B cell (primary cell): Measurements from ENCODE around the gene FAM151A.

ENCODE experiments used
- EZH2 ChIP-seq: IDR thresholded peaks from 2 replicates; pipeline ENCODE4 v1.6.1; 2012; ENCODE audit warnings: borderline replicate concordance, low read depth, mild to moderate bottlenecking, moderate library complexity, low read length; ENCODE audit not compliant: insufficient read depth, poor library complexity, severe bottlenecking
- TF ChIP-seq, protein P1 (sequence below): fragments of 200-600 bp; IDR thresholded peaks from one replicate; pipeline ENCODE4 v1.8.0; 2022; ENCODE audit warnings: antibody characterized with exemption, mild to moderate bottlenecking

GRCh38 chr1:54588377-54588776, 34.9 kb downstream of the FAM151A start:
- TF ChIP-seq, protein P1, sequence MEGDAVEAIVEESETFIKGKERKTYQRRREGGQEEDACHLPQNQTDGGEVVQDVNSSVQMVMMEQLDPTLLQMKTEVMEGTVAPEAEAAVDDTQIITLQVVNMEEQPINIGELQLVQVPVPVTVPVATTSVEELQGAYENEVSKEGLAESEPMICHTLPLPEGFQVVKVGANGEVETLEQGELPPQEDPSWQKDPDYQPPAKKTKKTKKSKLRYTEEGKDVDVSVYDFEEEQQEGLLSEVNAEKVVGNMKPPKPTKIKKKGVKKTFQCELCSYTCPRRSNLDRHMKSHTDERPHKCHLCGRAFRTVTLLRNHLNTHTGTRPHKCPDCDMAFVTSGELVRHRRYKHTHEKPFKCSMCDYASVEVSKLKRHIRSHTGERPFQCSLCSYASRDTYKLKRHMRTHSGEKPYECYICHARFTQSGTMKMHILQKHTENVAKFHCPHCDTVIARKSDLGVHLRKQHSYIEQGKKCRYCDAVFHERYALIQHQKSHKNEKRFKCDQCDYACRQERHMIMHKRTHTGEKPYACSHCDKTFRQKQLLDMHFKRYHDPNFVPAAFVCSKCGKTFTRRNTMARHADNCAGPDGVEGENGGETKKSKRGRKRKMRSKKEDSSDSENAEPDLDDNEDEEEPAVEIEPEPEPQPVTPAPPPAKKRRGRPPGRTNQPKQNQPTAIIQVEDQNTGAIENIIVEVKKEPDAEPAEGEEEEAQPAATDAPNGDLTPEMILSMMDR: no peak
- TF ChIP-seq EZH2: no peak
